Right forelimb (tissue), 1 donor: ENCODE results near the gene GCH1.
"Not testable (repeated sequence)": the region's sequence is repeated elsewhere in the genome, so short reads cannot be mapped to it uniquely, and the experiment has no call there.

Source experiments
- DNase-seq: peaks from one replicate; pipeline ENCODE4 v3.0.0-alpha.2; 2018

Gene GCH1

GRCh38 chr14:54902521-54903420 lies at the start of gene GCH1:
Gene GCH1, minus strand, starts transcription at chr14:54902826. Its CDS starts 163 bp downstream, at chr14:54902663.
- peak; percentile 80 for DNase-seq

- DNase-seq = no peak
Observed at GRCh38 chr14:54947230-54947629, 44.6 kb upstream of the GCH1 start.

- DNase-seq = no peak
Observed at GRCh38 chr14:54946500-54946899, 43.9 kb upstream of the GCH1 start.

- no peak for DNase-seq
Observed at GRCh38 chr14:54944737-54945391, 42.2 kb upstream of the GCH1 start.

GRCh38 chr14:54942913-54943312 lies 40.3 kb upstream of the GCH1 start:
- no peak for DNase-seq

- DNase-seq = no peak
Observed at GRCh38 chr14:54936816-54937215, 34.2 kb upstream of the GCH1 start.

GRCh38 chr14:54935958-54936357 lies 33.3 kb upstream of the GCH1 start:
- DNase-seq = no peak

- no peak for DNase-seq
Observed at GRCh38 chr14:54935100-54935499, 32.5 kb upstream of the GCH1 start.

GRCh38 chr14:54933006-54933405 lies 30.4 kb upstream of the GCH1 start:
- no peak for DNase-seq

GRCh38 chr14:54931598-54932340 lies 29.1 kb upstream of the GCH1 start:
- DNase-seq = no peak

- no peak for DNase-seq
Observed at GRCh38 chr14:54931101-54931500, 28.5 kb upstream of the GCH1 start.

- DNase-seq = no peak
Observed at GRCh38 chr14:54929556-54929955, 26.9 kb upstream of the GCH1 start.

GRCh38 chr14:54928216-54928615 lies 25.6 kb upstream of the GCH1 start:
- no peak for DNase-seq

GRCh38 chr14:54927551-54927950 lies 24.9 kb upstream of the GCH1 start:
- no peak for DNase-seq

- not testable (repeated sequence) for DNase-seq
Observed at GRCh38 chr14:54926570-54926969, 23.9 kb upstream of the GCH1 start.

- DNase-seq = no peak
Observed at GRCh38 chr14:54922598-54922997, 20.0 kb upstream of the GCH1 start.

- DNase-seq = no peak
Observed at GRCh38 chr14:54920052-54920451, 17.4 kb upstream of the GCH1 start.

GRCh38 chr14:54919330-54919729 lies 16.7 kb upstream of the GCH1 start:
- DNase-seq = no peak

GRCh38 chr14:54918427-54918826 lies 15.8 kb upstream of the GCH1 start:
- DNase-seq = no peak

GRCh38 chr14:54916101-54916500 lies 13.5 kb upstream of the GCH1 start:
- DNase-seq = no peak

- no peak for DNase-seq
Observed at GRCh38 chr14:54909817-54910558, 7.4 kb upstream of the GCH1 start.

GRCh38 chr14:54908973-54909372 lies 6.3 kb upstream of the GCH1 start:
- not testable (repeated sequence) for DNase-seq

GRCh38 chr14:54908190-54908589 lies 5.6 kb upstream of the GCH1 start:
- no peak for DNase-seq
